Measurements from ENCODE around the gene SYS1.
A peak's percentile ranks its signal among the peaks of the same experiment; 100 is the strongest.

Gene SYS1

GRCh38 chr20:45392733-45393132 is 29.8 kb downstream of the SYS1 start:
- no peak for DNase-seq

- no peak for DNase-seq
Measured at GRCh38 chr20:45394221-45395113, 31.5 kb downstream of the SYS1 start.

- no peak for DNase-seq
Measured at GRCh38 chr20:45395114-45395415, 32.1 kb downstream of the SYS1 start.

- no peak for DNase-seq
Measured at GRCh38 chr20:45399018-45399417, 36.1 kb downstream of the SYS1 start.

GRCh38 chr20:45400346-45401031 is 37.5 kb downstream of the SYS1 start:
- no peak for DNase-seq

GRCh38 chr20:45402946-45403345 is 40.0 kb downstream of the SYS1 start:
- no peak for DNase-seq

- no peak for DNase-seq
Measured at GRCh38 chr20:45404438-45404837, 41.5 kb downstream of the SYS1 start.

GRCh38 chr20:45405571-45406259 is 42.8 kb downstream of the SYS1 start:
- no peak for DNase-seq

GRCh38 chr20:45406260-45407066 is 43.5 kb downstream of the SYS1 start:
- peak in 2 of 4 experiments; percentile 11 to 31 for DNase-seq

GRCh38 chr20:45407067-45407745 is 44.2 kb downstream of the SYS1 start:
- DNase-seq = no peak

GRCh38 chr20:45407783-45408645 is 45.1 kb downstream of the SYS1 start, which contains the start of gene DBNDD2:
Gene DBNDD2 (plus strand): TSS chr20:45408289. CDS start chr20:45408468, 179 bp downstream.
- DNase-seq = peak in 1 of 4 experiments; percentile 4

- DNase-seq = no peak
Measured at GRCh38 chr20:45408646-45409213, 45.8 kb downstream of the SYS1 start.

- DNase-seq = no peak
Measured at GRCh38 chr20:45409521-45410272, 46.7 kb downstream of the SYS1 start.

GRCh38 chr20:45410887-45411286 is 47.9 kb downstream of the SYS1 start:
- no peak for DNase-seq

GRCh38 chr20:45412653-45413052 is 49.7 kb downstream of the SYS1 start:
- DNase-seq = no peak

- DNase-seq = no peak
Measured at GRCh38 chr20:45413479-45413878, 50.5 kb downstream of the SYS1 start.

GRCh38 chr20:45415822-45416637 is 53.1 kb downstream of the SYS1 start, which contains the start of gene PIGT:
Gene PIGT (plus strand): TSS chr20:45416141. CDS start chr20:45416157, 16 bp downstream.
- peak; percentile 60 to 83 (median 72) for DNase-seq

- DNase-seq = no peak
Measured at GRCh38 chr20:45416917-45417316, 54.0 kb downstream of the SYS1 start.

Data from activated naive CD4-positive, alpha-beta T cell (primary cell).